Skeletal muscle tissue (tissue), 4 donors: ENCODE data around the gene APOBEC3F. TPM values are rescaled to one million over a fixed set of nuclear protein-coding genes. Genes with fewer than 3 reads are reported as not detected.
"Not testable (repeated sequence)": the region's sequence is repeated elsewhere in the genome, so short reads cannot be mapped to it uniquely, and the experiment has no call there.

Source experiments
- H3K27ac ChIP-seq: one replicate; pipeline ENCODE4 v1.7.0; 2013; ENCODE audit warnings: mild to moderate bottlenecking, low read depth, low read length, inconsistent platforms
- H3K27me3 ChIP-seq, 3 donors: one replicate each; pipeline ENCODE4 v1.7.0; 2013; ENCODE audit warnings: low read length in 3 of 3; ENCODE audit not compliant: control insufficient read depth in 3 of 3, insufficient read depth in 3 of 3
- H3K36me3 ChIP-seq, 3 donors: one replicate each; pipeline ENCODE4 v1.7.0; 2013; ENCODE audit warnings: low read length in 3 of 3; ENCODE audit not compliant: control insufficient read depth in 3 of 3, insufficient read depth in 3 of 3
- H3K4me1 ChIP-seq, 3 donors: one replicate each; pipeline ENCODE4 v1.7.0; 2013; ENCODE audit warnings: low read length in 3 of 3, mild to moderate bottlenecking in 3 of 3; ENCODE audit not compliant: control insufficient read depth in 3 of 3, insufficient read depth in 3 of 3
- H3K4me3 ChIP-seq, 3 donors: one replicate each; pipeline ENCODE4 v1.7.0; 2013; ENCODE audit warnings: low read length in 3 of 3
- H3K9ac ChIP-seq, 3 donors: one replicate each; pipeline ENCODE4 v1.7.0; 2013; ENCODE audit warnings: low read length in 3 of 3, mild to moderate bottlenecking in 3 of 3, moderate library complexity in 2 of 3, low read depth in 1 of 3
- H3K9me3 ChIP-seq, 3 donors: one replicate each; pipeline ENCODE4 v1.7.0; 2013; ENCODE audit warnings: low read length in 3 of 3; ENCODE audit not compliant: control insufficient read depth in 3 of 3
- total RNA-seq: library from RNA; depleted of rRNA; stranded (reverse); fragments of >200 nt; gene quantifications from one replicate; pipeline ENCODE4 v1.2.3, GENCODE V29; 2014
- donor health status: Osteomylitis.

The APOBEC3F gene
- total RNA-seq, 1 donor from 2014 or later: 1.0 TPM

DNA sequence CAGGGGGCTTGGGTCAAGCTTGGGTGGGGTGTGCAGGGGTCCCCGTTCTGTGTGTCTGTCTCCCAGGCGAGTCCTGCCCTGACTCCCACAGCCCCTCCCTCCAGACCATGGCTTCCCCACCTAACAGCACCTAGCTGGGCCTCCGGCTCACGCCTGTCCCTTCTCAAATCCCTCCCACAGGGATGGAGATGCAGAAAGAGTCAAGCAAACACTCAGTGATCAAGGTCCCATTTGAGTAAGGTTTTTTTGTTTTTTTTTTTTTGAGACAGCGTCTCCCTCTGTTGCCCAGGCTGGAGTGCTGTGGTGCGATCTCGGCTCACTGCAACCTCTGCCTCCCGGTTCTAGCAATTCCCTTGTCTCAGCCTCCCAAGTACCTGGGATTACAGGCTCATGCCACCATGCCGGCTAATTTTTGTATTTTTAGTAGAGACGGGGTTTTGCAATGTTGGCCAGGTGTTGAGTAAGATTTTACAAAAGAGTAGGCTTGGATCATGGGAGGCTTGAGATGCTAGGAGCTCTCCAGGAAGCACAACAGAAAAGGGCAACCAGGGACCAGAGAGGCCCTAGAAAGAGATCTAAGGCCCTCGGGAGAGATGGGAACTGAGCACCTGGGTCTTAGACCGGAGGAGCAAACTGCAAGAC is 14.0 kb upstream of the APOBEC3F start:
- no peak overlapping the region for H3K4me3 ChIP-seq
- no peak overlapping the region for H3K27ac ChIP-seq
- H3K9me3 ChIP-seq: no peaks in the 10 kb centered on the region
- H3K27me3 ChIP-seq: no peaks in the 10 kb centered on the region
- peaks cover 0 to 2% (median 0%) of the 10 kb centered on the region in 3 donors for H3K4me1 ChIP-seq
- no peak overlapping the region for H3K9ac ChIP-seq
- H3K36me3 ChIP-seq: no peaks in the 10 kb centered on the region

GRCh38 chr22:39027717-39028116 is 12.9 kb upstream of the APOBEC3F start:
- Histone ChIP-seq H3K4me3 (no peak overlapping the region), H3K27ac (no peak overlapping the region), H3K9me3 (no peaks in the 10 kb centered on the region), H3K4me1 (no peaks in the 10 kb centered on the region), H3K9ac (no peak overlapping the region), H3K36me3 (no peaks in the 10 kb centered on the region), H3K27me3 (no peaks in the 10 kb centered on the region)

- H3K4me3 ChIP-seq: no peak overlapping the region
- no peak overlapping the region for H3K9ac ChIP-seq
- H3K9me3 ChIP-seq: no peaks in the 10 kb centered on the region
- H3K27ac ChIP-seq: no peak overlapping the region
- no peaks in the 10 kb centered on the region for H3K27me3 ChIP-seq
- no peaks in the 10 kb centered on the region for H3K4me1 ChIP-seq
- H3K36me3 ChIP-seq: no peaks in the 10 kb centered on the region
Observed at GRCh38 chr22:39028281-39028680, 12.4 kb upstream of the APOBEC3F start.

- Histone ChIP-seq H3K4me3 (no peak overlapping the region), H3K27me3 (no peaks in the 10 kb centered on the region), H3K9ac (no peak overlapping the region), H3K36me3 (no peaks in the 10 kb centered on the region), H3K27ac (no peak overlapping the region), H3K4me1 (no peaks in the 10 kb centered on the region), H3K9me3 (no peaks in the 10 kb centered on the region)
Observed at GRCh38 chr22:39029227-39029626, 11.4 kb upstream of the APOBEC3F start.

DNA sequence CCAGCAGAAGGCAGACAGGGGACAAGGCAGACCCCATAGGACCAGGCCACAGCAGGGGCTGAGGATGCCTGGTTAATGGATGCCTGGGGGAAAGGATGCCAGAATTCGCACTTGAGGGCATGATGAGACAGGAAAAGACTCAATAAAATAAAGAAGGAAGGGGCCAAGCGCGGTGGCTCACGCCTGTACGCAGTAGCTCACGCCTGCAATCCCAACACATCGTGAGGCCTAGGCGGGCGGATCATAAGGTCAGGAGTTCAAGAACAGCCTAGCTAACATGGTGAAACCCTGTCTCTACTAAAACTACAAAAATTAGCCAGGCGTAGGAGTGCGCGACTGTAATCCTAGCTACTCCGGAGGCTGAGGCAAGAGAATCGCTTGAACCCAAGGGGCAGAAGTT is 10.0 kb upstream of the APOBEC3F start:
- no peaks in the 10 kb centered on the region for H3K9me3 ChIP-seq
- no peak overlapping the region for H3K27ac ChIP-seq
- H3K4me1 ChIP-seq: no peaks in the 10 kb centered on the region
- no peak overlapping the region for H3K4me3 ChIP-seq
- no peaks in the 10 kb centered on the region for H3K36me3 ChIP-seq
- H3K9ac ChIP-seq: no peak overlapping the region
- no peaks in the 10 kb centered on the region for H3K27me3 ChIP-seq

DNA sequence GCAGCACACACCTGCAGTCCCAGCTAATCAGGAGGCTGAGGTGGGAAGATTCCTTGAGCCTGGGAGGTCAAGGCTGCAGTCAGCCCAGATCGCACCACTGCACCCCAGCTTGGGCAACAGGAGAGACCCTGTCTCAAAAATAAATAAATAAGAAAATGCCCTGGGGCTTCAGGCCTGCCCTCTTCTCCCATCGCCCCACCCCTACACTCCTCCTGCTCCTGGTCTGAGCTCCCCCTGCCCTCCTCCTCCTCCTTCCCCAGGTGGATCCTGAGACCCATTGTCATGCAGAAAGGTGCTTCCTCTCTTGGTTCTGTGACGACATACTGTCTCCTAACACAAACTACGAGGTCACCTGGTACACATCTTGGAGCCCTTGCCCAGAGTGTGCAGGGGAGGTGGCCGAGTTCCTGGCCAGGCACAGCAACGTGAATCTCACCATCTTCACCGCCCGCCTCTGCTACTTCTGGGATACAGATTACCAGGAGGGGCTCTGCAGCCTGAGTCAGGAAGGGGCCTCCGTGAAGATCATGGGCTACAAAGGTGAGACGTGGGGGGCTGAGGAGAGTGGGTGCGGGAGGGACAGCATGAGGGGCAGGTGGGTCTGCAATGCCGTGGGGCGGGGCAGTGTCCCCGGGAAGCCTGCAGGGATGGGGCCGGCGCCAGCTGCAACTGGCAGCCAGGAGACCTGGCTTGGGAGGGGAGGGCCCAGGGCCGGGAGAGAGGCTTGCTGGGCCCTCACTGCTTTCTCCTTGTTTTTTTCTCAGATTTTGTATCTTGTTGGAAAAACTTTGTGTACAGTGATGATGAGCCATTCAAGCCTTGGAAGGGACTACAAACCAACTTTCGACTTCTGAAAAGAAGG is 9.0 kb upstream of the APOBEC3F start:
- not testable (repeated sequence) for H3K27me3 ChIP-seq, H3K4me1 ChIP-seq, H3K9ac ChIP-seq, H3K36me3 ChIP-seq, H3K9me3 ChIP-seq, H3K4me3 ChIP-seq, H3K27ac ChIP-seq

DNA sequence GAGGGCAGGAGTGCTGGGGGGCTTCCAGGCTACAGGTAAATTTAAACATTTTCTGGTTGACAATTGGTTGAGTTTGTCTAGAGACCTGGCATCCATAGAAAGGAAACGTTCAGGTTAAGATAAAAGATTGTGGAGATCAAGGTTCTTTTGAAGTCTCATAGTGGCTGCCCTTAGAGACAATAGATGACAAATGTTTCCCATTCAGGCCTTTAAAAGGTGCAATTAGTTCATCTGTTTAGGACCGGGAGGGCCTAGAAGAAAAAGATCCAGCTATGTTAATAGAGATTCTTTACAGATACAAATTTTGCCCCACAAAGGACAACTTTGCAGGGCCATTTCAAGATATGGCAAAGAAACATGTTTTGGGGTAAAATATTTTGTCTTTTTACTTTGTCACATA is 3.6 kb upstream of the APOBEC3F start:
- not testable (repeated sequence) for H3K27ac ChIP-seq, H3K27me3 ChIP-seq, H3K9me3 ChIP-seq, H3K4me3 ChIP-seq, H3K4me1 ChIP-seq, H3K36me3 ChIP-seq, H3K9ac ChIP-seq

DNA sequence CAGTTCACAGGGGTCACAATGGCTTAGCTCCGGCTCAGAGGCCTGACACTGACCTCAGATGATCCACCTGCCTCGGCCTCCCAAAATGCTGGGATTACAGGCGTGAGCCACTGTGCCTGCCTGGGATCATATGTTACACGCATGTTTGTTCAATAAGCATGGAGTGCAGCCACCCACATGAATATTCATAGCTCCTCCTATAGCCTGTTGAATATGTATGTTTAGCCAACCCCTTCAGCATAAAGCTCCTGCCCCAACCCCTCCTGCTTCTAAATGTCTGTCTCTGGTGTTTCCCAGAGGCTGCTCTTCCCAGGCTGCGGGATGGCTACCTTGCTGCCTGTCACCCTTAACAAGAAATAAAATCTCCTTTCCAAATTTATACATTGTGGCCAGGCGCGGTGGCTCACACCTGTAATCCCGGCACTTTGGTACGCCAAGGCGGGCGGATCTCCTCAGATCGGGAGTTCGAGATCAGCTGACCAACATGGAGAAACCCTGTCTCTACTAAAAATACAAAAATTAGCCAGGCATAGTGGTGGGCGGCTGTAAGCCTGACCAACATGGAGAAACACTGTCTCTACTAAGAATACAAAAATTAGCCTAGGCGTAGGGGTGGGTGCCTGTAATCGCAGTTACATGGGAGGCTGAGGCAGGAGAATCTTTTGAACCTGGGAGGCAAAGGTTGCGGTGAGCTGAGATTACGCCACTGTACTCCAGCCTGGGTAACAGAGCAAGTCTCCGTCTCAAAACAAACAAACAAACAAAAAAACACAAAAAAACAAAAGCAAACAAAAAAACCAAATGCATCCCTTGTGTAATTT is 1.1 kb upstream of the APOBEC3F start:
- Histone ChIP-seq H3K9me3 (no peaks in the 10 kb centered on the region), H3K27me3 (no peaks in the 10 kb centered on the region), H3K4me3 (no peak overlapping the region), H3K9ac (no peak overlapping the region), H3K36me3 (no peaks in the 10 kb centered on the region), H3K4me1 (peaks cover 0 to 7% (median 0%) of the 10 kb centered on the region in 3 donors), H3K27ac (no peak overlapping the region)

DNA sequence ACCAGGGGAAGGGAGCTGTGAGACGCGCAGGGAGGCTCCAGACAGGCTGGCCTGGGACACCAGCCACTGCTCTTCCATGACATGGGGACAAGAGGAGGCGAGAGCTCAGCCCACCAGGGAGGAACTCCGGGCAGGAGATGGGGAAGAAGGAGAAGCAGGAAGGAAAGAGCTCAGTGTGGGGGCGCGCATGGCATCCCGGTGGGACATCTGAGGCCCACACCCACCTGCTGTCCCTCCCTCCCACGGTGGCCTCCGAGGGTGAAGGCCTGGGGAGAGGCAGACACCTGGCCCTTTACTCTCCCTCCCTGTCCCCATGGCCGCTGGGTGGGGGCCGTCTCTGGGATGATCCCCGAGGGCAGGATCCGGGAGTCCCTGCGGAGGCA is 518 bp upstream of the APOBEC3F start:
- H3K27me3 ChIP-seq: not testable (repeated sequence)

DNA sequence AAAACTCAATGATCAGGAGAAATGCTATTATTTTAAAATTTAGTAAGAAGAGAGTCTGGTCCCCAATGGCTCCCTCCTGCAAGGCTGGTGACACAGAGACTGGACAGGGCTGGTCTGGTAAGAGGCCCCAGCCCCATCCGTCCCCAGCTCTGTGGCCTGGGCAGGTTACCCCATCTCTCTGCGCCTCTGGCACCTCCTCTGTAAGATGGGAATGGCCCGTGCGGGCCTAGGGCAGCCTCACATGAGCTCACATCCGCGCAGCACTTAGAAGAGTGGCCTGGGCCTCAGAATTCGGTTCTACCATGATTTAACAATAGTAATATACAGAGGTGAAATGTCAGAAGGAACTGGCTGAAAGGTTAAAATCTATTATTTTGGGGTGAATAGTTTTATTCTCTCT is 1.2 kb downstream of the APOBEC3F start:
- Histone ChIP-seq H3K4me3 (no peak overlapping the region), H3K27ac (no peak overlapping the region), H3K36me3 (no peaks in the 10 kb centered on the region)

More for the DNA sequence above, 518 bp upstream of the APOBEC3F start:
- H3K4me3 ChIP-seq: peak overlapping the region in 2 of 3 donors; percentile 49 to 64
- not testable (repeated sequence) for H3K9me3 ChIP-seq, H3K4me1 ChIP-seq, H3K36me3 ChIP-seq, H3K27ac ChIP-seq, H3K9ac ChIP-seq

More for the DNA sequence above, 1.2 kb downstream of the APOBEC3F start:
- Histone ChIP-seq H3K27me3 (no peaks in the 10 kb centered on the region), H3K9ac (no peak overlapping the region), H3K9me3 (no peaks in the 10 kb centered on the region), H3K4me1 (peaks cover 0 to 7% (median 0%) of the 10 kb centered on the region in 3 donors)
